ENCODE measurements around the gene BBC3.
"Not testable (repeated sequence)": the region's sequence is repeated elsewhere in the genome, so short reads cannot be mapped to it uniquely, and the experiment has no call there.

Gene BBC3, protein sequence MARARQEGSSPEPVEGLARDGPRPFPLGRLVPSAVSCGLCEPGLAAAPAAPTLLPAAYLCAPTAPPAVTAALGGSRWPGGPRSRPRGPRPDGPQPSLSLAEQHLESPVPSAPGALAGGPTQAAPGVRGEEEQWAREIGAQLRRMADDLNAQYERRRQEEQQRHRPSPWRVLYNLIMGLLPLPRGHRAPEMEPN

DNA sequence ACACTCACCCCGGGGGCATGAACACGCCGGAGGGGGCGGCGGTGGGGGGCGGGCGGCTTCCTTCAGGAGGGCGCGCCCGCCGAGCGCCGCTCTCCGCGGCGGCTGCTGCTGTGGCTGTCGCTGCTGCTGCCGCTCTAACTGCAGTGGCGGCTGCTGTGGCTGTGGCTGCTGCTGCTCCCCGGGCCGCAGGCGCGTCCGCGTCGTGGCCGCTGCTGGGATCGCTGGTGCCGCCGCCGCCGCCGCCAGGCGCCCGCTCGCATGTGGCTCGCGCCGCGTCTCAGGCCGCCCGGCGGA, at the start of gene BBC3:
Gene BBC3, minus strand, starts transcription at position 279 of the 294 bp plus-strand sequence. CDS start 2,768 bp downstream, outside the sequence.
- no peak for DNase-seq

DNA sequence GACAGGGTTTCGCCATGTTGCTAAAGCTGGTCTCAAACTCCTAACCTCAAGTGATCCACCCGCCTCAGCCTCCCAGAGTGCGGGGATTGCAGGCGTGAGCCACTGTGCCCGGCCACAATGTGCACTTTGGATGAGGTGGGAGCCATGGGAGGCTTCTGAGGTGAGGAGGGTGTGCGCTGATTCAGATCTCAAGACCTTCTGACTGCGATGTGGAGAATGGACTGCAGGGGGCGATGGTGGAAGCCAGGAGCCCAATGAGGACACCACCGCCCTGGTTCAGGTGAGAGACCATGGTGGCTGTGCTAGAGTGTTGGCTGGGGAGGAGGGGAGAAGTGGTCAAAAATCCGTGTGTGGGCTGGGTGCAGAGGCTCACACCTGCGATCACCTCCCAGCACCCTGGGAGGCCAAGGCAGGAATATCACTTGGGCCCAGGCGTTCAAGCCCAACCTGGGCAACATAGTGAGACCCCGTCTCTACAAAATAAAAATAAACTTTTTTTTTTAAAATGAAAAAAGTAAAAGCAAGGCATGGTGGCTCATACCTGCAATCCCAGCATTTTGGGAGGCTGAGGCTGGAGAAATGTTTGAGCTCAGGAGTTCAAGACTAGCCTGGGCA, 49.3 kb upstream of the BBC3 start:
- DNase-seq = peak; percentile 54

DNA sequence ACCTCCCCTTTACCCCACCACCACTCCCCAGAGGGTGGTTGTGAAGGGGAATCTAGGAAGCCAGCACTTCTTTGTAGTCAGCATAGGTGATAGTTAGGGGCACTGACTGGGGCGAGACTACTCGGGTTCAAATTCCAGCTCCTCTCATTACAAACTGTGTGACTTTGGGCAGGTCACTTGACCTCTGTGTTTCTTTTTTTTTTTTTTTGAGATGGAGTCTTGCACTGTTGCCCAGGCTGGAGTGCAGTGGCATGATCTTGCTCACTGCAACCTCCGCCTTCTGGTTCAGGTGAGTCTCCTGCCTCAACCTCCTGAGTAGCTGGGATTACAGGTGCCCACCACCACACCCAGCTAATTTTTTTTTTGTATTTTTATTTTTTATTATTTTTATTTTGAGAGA, 45.5 kb upstream of the BBC3 start:
- DNase-seq = not testable (repeated sequence)

DNA sequence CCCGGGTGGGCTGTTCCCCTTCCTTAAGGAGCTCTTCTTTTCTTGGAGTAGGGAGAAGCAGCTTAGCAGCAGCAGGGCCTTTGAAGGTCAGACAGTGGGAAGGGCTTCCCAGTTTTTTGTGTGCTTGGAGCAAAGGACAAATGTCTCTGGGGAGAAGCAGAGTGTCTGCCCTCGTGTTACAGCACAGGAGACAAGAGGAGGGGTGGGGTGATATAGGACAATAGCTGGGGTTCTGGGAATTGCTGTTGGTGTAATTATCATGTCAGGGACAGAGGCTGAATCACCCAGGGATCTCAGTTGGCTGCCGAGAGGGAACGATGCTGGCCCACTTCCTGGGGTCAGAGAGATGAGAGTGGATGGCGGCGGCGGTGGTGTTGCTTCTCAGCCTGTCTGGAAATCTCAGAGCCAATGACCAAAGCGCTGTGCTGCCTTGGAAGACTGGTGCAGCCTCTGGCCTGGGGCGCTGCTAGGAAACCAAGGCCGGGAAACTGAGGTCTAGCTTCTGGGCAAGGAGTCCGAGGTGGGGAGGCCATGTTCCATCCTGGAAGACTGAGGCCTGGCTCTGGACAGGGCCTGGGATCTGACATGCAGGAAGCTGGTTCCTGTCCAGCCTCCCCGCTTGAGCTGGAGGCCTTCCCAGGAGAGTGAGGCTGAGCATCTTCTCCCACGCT, 44.9 kb upstream of the BBC3 start:
- DNase-seq = no peak

DNA sequence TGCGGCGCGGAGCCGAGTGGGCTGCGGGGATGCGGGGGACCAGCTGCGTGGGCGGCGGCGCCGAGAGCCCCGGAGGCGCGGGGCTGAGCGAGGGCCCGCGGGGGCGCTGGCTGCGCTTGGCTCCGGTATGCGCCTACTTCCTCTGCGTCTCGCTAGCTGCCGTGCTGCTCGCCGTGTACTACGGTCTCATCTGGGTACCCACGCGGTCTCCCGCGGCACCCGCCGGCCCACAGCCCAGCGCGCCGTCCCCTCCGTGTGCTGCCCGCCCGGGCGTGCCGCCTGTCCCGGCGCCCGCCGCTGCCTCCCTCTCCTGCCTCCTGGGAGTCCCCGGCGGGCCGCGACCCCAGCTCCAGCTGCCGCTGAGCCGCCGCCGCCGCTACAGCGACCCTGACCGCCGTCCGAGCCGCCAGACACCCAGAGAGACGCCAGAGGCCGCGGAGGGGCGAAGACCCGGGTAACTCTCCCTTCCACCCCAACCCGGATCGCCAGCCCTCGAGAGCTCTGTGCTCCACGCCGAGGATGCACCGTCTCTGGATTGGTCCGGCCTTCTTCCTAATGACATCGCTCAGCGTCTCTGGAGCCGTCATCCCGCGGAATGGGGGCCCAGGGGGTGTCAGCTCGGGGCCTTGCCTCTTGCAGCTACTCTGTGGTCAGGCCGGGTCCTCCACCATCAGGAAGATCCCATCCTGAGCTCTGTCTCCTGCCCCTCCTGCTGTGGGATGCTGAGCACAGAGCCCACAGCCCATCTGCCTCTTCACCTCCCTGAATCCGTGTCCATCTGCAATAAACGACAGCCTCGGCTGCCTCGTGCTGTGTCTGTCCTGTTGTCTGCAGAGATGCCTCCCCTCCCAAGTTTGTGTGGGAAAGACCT, 44.1 kb upstream of the BBC3 start:
- no peak for DNase-seq

DNA sequence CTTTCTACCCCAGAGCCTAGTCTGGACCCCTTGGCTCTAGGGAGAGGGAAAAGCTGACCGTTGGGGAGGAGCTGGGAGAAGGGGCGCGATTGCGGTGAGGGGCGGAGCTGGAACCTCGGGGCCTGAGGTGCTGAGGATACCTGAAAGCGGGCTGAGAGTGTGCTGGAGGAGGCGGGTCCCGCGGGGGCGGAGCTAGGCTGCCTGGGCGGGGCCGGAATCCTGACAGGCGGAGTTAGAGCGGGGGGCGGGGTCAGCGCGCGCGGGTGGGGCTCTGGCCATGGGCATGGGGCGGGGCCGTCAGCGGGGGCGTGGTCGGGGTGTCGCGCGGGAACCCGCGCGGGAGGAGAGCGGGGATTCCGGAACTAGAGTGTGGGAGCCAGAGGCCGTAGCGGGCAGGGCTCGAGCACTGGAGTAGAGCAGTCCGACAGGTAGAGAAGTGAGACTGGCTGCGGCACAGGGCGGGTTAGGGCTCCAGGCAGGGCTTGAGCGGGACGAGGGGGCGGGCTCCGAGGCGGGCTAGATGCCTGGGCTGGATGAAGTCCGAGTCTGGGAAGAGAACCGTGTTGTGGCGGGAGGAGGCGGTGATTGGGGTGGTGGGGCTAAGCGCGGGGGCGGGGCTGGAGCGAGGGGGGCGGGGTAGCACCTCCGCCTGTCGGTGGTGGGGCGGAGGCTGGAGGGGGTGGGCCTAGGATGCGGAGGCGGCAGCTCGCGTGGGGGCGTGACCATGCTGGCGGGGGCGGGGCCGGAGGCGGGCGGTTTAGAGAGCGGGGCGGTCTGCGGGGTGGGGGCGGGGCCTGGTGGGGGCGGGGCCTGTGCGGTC, 43.3 kb upstream of the BBC3 start, which contains the start of gene INAFM1:
Gene INAFM1, plus strand, starts transcription at position 815 of the 820 bp plus-strand sequence. CDS start 35 bp downstream, outside the sequence.
- DNase-seq = peak; percentile 98

DNA sequence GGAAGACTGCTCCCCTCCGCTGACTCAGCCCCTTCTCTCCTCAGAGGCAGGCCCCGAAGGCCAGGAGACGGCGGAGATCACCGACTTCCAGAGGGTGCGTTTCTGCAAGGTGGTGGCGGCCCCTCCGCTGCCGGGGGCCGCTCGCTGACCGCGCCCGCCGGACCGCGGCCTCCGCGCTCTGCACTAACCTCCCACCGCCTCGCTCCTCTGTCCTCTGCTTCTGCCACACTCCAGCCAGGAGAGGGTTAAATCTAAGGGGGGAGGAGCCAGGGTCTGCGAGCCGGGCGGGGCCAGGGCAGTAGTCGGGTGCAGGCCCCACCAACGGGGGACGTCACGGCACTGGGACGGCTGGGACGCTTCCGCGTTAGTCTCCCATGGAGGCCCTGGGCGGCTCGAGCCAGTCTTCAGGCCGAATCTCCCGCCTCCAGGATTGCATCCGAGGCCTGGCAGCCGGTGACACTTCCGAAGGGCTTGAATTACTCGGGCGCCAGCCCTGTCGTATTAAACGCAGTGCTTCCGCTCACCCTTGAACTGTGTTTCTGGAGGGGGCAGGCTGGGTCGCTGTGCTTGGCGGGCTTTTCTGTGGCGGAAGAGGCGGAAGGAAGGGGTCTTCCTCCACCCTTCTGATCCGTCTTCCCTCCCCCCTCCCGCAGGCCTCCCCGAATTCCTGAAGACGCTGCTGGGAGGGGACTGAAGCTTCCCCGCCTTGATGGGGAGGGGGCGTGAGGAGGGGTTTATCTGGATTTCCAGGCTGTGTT, 42.5 kb upstream of the BBC3 start:
- DNase-seq = peak; percentile 94

DNA sequence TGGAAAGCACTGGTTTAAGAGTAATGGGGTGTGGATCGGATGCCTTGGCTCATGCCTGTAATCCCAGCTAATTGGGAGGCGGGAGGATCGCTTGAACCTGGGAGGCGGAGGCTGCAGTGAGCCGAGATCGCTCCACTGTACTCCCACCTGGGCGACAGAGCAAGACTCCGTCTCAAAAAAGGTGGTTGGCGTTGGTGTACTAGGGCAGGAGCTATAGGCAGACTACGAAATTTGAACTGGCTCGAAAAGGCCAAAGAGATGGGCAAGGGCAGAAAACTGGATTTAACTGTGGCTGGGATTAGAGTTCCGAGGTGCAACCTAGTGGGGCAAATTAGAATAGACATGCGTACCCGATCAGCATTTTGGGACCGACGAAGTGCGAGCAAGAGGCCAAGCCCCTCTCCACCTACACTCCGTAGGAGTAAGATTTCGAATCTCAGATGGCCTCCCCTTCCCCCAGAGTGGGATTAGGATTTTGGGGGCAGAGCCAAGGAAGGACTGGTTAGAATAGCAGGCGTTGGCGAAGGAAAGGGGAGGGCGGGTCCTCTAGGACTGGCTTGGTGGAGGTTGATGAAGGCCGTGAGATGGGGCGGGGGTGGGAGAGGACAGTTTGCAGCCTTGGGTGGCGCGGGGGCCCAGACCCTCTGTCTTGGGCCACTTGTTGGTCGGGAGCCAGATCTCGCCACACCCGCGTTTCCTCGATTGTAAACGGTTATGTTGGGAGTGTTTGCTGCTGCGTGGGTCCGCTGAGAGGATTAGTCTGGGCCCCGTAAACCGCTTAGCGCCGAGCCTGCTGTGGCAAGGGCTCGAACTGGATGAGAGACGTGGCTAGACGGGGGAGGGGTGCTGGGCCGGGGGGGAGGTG, 41.7 kb upstream of the BBC3 start:
- no peak for DNase-seq

DNA sequence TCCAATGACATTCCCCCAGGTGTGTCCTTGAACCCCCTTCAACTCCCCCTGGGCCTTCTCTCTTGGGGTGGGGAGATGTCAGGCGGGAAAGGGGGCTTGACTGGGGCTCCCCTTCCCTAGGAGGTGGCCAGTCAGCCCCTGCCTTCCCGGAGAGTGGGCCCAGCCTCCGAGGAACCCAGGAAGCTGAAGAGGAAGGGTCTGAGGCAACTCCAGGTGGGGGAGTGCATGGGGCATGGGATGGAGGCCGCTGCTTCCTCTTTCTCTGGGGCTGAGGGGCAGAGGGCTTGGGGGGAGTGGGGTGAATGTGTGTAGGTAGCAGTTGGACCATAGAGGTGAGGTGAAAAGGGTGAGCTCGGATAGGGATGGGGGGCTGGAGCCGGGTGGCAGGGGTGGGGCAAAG, 41.0 kb upstream of the BBC3 start:
- no peak for DNase-seq

DNA sequence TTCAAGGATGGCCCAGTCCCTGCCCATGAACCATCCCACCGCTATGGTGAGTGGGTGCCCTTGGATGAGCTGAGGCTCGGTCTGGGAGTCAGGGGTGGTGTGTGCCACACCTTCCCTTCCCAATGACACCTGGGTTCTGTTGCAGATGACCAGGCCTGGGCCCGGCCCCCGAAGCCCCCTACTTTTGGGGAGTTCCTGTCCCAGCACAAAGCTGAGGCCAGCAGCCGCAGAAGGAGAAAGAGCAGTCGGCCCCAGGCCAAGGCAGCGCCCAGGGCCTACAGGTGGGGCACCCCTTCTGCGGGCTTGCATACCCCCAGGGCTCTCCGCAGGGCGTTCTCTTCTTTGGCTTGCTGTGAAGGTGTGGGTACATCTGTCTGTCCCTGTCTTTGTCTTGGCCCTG, 39.4 kb upstream of the BBC3 start:
- no peak for DNase-seq

DNA sequence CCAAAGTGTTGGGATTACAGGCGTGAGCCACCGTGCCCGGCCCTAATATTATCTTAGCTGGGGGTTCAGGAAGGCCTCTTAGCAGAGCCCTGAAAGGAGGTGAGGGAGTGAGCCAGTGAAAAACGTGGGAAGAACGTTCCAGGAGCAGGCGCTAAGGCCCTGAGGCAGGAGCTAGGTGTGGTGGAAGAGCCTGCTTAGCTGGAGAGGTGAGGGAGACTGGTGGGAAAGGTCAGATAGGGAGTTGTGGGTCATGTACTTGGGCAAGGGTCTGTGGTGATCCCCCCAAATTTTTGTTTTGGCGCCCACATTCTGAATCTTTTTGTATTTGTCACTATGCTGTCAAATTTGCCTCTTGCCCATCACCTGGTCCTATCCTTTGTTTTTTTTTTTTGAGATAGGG, 38.6 kb upstream of the BBC3 start:
- no peak for DNase-seq

DNA sequence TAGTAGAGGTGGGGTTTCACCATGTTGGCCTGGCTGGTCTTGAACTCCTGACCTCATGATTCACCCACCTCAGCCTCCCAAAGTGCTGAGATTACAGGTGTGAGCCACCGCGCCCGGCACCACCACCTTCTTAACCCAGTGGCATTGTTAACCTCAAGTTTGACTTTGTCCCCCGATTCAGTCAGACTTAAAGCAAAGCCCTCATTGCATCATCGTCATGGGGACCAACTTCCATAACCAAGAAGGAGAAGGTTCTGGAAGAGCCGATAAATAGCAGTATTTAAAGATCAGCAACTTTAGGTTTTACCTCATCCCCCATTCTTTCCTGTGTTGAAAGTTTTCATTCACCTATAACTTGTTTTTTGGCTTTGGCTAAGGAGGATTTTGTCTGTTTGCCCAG, 37.0 kb upstream of the BBC3 start:
- DNase-seq = no peak

DNA sequence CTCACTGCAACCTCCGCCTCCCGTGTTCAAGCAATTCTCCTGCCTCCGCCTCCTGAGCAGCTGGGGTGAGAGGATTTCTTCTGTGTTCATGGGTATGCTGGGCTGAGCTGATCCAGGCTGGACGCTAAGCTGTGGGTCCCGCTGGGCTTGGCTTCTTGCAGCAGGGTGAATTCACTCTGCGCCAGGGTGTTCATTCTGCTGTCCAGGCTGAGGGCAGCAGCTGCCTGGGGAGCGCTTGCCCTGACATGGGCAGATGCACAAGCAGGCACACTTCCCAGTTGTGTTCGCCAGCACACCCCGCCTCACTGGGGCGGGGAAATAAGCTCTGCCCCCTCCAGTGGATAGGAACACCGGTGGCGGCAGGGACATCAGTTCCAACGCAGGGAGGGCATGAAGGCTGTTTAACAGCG, 36.4 kb upstream of the BBC3 start:
- DNase-seq = no peak

DNA sequence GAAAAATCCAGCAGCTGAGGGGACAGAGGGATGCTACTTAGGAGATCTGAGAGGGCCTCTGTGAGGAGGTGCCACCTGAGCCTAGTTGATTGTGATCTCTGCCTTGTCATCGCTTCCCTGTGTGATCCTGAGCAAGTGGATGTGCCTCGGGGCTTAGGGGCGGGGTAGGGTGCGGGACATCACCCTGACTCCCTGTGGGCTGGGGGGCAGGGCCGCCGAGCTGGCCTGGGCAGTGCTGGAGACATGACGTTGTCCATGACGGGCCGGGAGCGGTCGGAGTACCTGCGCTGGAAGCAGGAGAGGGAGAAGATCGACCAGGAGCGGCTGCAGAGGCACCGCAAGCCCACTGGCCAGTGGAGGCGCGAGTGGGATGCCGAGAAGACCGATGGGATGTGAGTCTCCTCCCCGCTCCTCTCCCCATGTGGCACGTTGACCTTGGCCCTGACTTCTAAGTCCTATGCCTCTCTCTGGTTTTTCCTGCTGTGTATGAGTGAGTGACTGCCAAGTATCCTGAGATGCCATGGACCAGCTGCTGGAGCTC, 35.5 kb upstream of the BBC3 start:
- DNase-seq = no peak

DNA sequence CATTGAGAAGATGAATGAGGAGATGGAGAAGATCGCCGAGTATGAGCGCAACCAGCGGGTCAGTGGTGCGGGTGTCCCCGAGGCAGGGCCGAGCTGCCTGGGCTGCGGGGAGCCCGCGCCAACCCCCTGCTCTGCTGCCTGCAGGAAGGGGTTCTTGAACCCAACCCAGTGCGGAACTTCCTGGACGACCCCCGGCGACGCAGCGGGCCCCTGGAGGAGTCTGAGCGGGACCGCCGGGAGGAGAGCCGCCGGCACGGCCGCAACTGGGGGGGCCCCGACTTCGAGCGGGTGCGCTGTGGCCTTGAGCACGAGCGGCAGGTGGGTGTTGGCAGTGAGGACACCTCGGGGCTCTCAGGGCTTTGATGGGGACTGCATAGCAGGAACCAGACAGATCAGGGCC, 33.6 kb upstream of the BBC3 start:
- DNase-seq = no peak

DNA sequence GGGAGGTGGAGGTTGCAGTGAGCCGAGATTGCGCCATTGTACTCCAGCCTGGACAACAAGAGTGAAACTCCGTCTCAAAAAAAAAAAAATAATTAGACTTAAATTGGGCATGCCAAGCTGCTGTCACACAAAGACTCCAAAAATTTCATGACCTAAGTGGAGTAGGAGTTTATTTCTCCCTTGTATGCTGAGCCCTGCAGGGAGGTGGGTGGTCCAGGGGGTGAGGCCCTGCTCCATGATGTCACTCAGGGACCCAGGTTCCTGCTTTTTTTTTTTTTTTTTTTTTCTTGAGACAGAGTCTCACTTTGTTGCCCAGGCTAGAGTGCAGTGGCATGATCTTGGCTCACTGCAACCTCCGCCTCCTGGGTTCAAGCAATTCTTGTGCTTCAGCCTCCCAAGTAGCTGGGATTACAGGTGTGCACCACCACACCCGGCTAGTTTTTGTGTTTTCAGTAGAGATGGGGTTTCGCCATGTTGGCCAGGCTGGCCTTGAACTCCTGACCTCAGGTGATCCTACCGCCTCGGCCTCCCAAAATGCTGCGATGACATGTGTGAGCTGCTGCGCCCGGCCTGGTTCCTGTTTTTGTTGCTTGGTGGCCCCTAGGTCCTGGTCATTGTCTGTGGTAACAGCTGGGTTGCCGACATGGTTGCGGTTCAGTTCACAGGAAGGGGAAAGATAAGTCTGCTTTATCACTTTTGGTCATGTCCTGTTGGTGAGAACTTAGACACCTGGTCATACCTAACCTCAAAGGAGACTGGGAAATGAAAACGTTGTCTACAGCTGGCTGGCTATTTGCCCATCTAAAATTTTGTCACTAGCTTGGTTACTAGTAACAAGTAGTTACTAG, 31.2 kb upstream of the BBC3 start:
- DNase-seq = not testable (repeated sequence)

DNA sequence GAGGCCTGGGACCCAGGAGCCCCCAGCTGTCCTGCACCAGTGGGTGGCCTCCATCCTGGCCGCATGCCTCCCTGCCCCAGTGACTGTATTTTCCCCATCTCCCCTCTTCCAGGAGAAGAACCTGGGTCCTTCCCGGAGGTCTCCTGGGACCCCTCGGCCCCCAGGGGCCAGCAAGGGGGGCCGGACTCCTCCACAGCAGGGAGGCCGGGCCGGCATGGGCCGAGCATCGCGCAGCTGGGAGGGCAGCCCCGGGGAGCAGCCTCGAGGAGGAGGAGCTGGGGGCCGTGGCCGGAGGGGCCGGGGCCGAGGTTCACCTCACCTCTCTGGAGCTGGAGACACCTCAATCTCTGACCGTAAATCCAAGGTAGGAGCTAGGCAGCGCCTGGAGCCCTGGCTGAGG, 29.5 kb upstream of the BBC3 start:
- DNase-seq = no peak

DNA sequence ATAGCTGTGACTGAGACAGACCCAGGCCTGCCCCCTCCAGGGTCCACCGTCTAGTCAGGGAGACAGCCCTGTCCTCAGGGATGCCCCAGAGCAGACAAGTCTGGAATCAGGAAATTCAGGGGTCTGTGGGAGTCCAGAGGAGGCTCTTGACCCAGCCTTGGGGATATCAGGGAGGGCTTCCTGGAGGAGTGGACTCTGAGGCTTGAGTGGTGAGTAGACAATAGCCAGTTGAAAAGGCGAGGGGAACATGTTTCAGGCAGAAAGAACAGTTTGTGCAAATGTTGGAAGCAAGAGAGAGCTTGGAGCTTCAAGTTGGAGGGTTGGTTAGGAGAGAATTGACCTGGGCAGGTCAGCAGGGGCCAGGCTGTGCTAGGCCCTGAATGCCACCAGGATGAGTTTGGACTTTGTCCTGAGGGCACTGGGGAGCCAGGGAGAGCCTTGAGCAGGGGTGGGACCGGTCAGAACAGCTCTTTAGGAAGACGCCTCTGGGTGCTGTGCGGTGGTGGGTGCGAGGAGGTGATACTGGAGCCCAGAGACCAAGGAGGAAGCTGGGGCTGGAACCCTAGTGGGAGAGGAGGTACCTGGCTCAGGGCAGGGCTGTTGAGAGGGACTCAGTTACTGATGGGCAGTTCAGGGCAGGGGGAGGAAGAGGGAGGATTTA, 28.0 kb upstream of the BBC3 start:
- DNase-seq = no peak

DNA sequence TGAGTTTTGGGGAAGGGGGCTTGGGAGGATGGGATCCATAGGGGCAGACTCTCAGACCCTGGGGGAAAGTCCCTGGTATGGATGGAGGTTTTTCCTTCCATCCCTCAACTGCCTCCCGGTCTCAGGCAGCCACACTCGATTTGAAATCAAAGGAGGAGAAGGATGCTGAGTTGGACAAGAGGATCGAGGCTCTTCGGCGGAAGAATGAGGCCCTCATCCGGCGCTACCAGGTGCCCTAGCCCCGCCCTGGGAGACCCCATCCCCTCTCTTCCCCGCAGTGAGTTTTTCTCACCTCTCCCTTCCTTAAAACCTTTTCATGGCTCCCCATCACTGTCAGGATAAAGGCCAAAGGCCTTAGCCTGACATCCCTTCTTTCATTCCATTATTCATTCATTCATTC, 27.4 kb upstream of the BBC3 start:
- no peak for DNase-seq

Data from suppressor macrophage treated with lipopolysaccharide for 4 hours (primary cell).